ENCODE results near the gene GC. TPM values are rescaled to one million over a fixed set of nuclear protein-coding genes. Genes with fewer than 3 reads are reported as not detected.

Gene GC
- total RNA-seq, 1 donor from 2014 or later = not detected

- Histone ChIP-seq H2AFZ (replicated peaks) (no peak overlapping the region), H3K36me3 (no peaks in the 10 kb centered on the region), H4K20me1 (ENCODE audit: low read depth) (no peaks in the 10 kb centered on the region), H3K9ac (no peak overlapping the region), H3F3A (ENCODE audit: low read depth) (no peaks in the 10 kb centered on the region), H3K27ac (no peak overlapping the region), H3K79me2 (ENCODE audit: low read depth) (no peaks in the 10 kb centered on the region), H3K9me3 (ENCODE audit: low read depth) (no peaks in the 10 kb centered on the region), H3K27me3 (no peaks in the 10 kb centered on the region), H3K4me1 (no peaks in the 10 kb centered on the region), H3K4me2 (no peak overlapping the region), H3K4me3 (no peak overlapping the region)
- no peaks in the 10 kb centered on the region for H3K36me3 Mint-ChIP-seq
- no peak for TF ChIP-seq CTCF (IDR thresholded peaks at IDR 0.05)
- TF ChIP-seq EZH2phosphoT487 (IDR thresholded peaks at IDR 0.05) = no peak
- TF ChIP-seq EZH2 (IDR thresholded peaks at IDR 0.05) = no peak
- H3K4me3 Mint-ChIP-seq = no peak overlapping the region
- peaks cover 2% of the 10 kb centered on the region for H3K27me3 Mint-ChIP-seq (ENCODE audit: insufficient read depth, low read depth)
- H3K27ac Mint-ChIP-seq = no peak overlapping the region
- no peaks in the 10 kb centered on the region for H3K4me1 Mint-ChIP-seq
- DNase-seq (ENCODE audit: low spot score) = no peak
- H3K9me3 Mint-ChIP-seq = no peaks in the 10 kb centered on the region
Measured at GRCh38 chr4:71785959-71786358, 2.1 kb upstream of the GC start.

GRCh38 chr4:71784569-71785197, 804 bp upstream of the GC start:
- Histone ChIP-seq H3K4me3 (no peak overlapping the region), H3K9me3 (ENCODE audit: low read depth) (no peaks in the 10 kb centered on the region), H3K36me3 (no peaks in the 10 kb centered on the region), H3K27ac (no peak overlapping the region), H3F3A (ENCODE audit: low read depth) (no peaks in the 10 kb centered on the region), H3K9ac (no peak overlapping the region), H2AFZ (replicated peaks) (no peak overlapping the region), H3K4me1 (no peaks in the 10 kb centered on the region), H3K79me2 (ENCODE audit: low read depth) (no peaks in the 10 kb centered on the region), H3K4me2 (no peak overlapping the region), H4K20me1 (ENCODE audit: low read depth) (no peaks in the 10 kb centered on the region), H3K27me3 (no peaks in the 10 kb centered on the region)
- Mint-ChIP-seq H3K4me1 (no peaks in the 10 kb centered on the region), H3K4me3 (no peak overlapping the region), H3K9me3 (no peaks in the 10 kb centered on the region), H3K27ac (no peak overlapping the region), H3K36me3 (no peaks in the 10 kb centered on the region), H3K27me3 (ENCODE audit: insufficient read depth, low read depth) (peaks cover 2% of the 10 kb centered on the region)
- TF ChIP-seq EZH2phosphoT487 (IDR thresholded peaks at IDR 0.05) = no peak
- TF ChIP-seq CTCF (IDR thresholded peaks at IDR 0.05) = no peak
- TF ChIP-seq EZH2 (IDR thresholded peaks at IDR 0.05) = no peak
- DNase-seq (ENCODE audit: low spot score) = no peak

- Mint-ChIP-seq H3K27me3 (ENCODE audit: insufficient read depth, low read depth) (no peaks in the 10 kb centered on the region), H3K27ac (no peak overlapping the region), H3K4me1 (no peaks in the 10 kb centered on the region), H3K36me3 (no peaks in the 10 kb centered on the region), H3K4me3 (no peak overlapping the region), H3K9me3 (no peaks in the 10 kb centered on the region)
- Histone ChIP-seq H3K4me3 (no peak overlapping the region), H3K4me2 (no peak overlapping the region), H3K79me2 (ENCODE audit: low read depth) (no peaks in the 10 kb centered on the region), H3K27ac (no peak overlapping the region), H3F3A (ENCODE audit: low read depth) (no peaks in the 10 kb centered on the region), H2AFZ (replicated peaks) (no peak overlapping the region), H3K9me3 (ENCODE audit: low read depth) (no peaks in the 10 kb centered on the region), H3K27me3 (no peaks in the 10 kb centered on the region), H3K9ac (no peak overlapping the region), H4K20me1 (ENCODE audit: low read depth) (no peaks in the 10 kb centered on the region), H3K36me3 (no peaks in the 10 kb centered on the region), H3K4me1 (no peaks in the 10 kb centered on the region)
- DNase-seq (ENCODE audit: low spot score) = no peak
- TF ChIP-seq EZH2phosphoT487 (IDR thresholded peaks at IDR 0.05) (no peak), CTCF (IDR thresholded peaks at IDR 0.05) (no peak), EZH2 (IDR thresholded peaks at IDR 0.05) (no peak)
Measured at GRCh38 chr4:71777891-71778290, 6.0 kb downstream of the GC start.

All from neural progenitor cell (in vitro differentiated cells).